ENCODE results near the gene WNT2.
"Not testable (repeated sequence)": the region's sequence is repeated elsewhere in the genome, so short reads cannot be mapped to it uniquely, and the experiment has no call there.

WNT2 gene

GRCh38 chr7:117250801-117251200, 72.1 kb downstream of the WNT2 start:
- no peak for DNase-seq (ENCODE audit: low read depth)
- H3K4me3 ChIP-seq (ENCODE audit: low read length): no peak overlapping the region
- TF ChIP-seq CTCF (IDR thresholded peaks at IDR 0.05; ENCODE audit: insufficient read depth, low read depth, low read length, missing control alignments): no peak

- no peak for TF ChIP-seq CTCF (IDR thresholded peaks at IDR 0.05; ENCODE audit: insufficient read depth, low read depth, low read length, missing control alignments)
- no peak overlapping the region for H3K4me3 ChIP-seq (ENCODE audit: low read length)
- DNase-seq (ENCODE audit: low read depth): no peak
These were observed 72.6 kb downstream of the WNT2 start for GRCh38 chr7:117250245-117250644.

DNA sequence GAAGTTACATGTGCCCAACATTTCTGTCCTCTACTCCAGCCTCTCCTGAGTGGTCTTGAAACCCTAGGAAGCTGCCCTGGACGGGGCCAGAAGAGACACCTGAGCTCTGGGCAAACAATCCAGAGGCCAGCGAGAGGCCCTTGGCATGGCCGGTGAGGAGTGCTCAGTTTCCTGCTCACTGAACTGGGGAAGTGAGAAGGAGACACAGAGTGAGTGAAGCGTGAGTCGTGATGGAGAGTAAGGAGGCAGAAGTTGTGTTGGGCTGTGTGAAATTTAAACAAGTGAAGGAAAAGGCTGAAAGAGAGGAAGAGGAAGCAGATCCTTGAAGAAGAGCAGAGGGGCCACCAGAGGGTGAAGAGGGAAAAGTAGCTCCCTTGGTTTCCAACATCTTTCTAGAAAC, 73.2 kb downstream of the WNT2 start:
- DNase-seq (ENCODE audit: low read depth): no peak
- TF ChIP-seq CTCF (IDR thresholded peaks at IDR 0.05; ENCODE audit: insufficient read depth, low read depth, low read length, missing control alignments): no peak
- no peak overlapping the region for H3K4me3 ChIP-seq (ENCODE audit: low read length)

DNA sequence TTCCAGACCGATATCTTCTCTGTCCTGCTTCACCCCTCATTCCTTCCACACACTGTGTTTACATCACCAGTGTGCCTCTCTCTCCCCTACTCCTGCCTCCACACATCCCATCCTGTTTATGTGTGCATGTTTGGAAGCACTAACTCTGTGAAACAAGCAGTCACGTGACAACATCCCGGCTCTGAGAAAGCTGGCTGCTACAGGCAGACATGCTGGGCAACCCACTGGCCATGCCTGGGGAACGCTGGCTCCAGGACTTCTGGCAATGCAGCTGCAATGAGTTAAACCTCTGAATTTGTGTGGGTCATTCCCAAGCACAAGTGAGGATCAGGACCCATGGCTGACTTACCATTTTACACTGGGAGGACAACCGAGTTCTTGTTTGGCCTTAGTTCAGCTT, 74.0 kb downstream of the WNT2 start:
- DNase-seq (ENCODE audit: low read depth): no peak
- no peak for TF ChIP-seq CTCF (IDR thresholded peaks at IDR 0.05; ENCODE audit: insufficient read depth, low read depth, low read length, missing control alignments)
- no peak overlapping the region for H3K4me3 ChIP-seq (ENCODE audit: low read length)

DNA sequence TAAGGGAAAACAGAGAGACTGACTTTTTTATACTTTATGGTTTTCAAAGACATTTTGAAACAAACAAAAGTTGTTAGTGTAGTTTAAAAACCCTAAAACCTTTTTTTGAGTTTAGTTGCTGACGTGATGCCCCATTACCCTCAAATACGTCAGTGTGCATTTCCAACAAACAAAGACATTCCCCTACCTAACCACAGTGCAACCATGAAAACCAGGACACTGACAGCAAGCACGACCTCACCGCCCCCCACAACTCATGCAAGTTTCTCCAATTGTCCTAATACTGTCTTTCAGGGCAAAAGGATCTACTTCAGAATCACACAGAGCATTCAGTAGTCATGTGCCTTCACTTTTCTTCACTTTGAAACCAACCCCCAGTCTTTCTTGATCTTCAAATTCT, 75.0 kb downstream of the WNT2 start:
- H3K4me3 ChIP-seq (ENCODE audit: low read length): no peak overlapping the region
- no peak for TF ChIP-seq CTCF (IDR thresholded peaks at IDR 0.05; ENCODE audit: insufficient read depth, low read depth, low read length, missing control alignments)
- DNase-seq (ENCODE audit: low read depth): no peak

GRCh38 chr7:117245703-117246102, 77.2 kb downstream of the WNT2 start:
- H3K4me3 ChIP-seq (ENCODE audit: low read length); DNase-seq (ENCODE audit: low read depth): not testable (repeated sequence)

DNA sequence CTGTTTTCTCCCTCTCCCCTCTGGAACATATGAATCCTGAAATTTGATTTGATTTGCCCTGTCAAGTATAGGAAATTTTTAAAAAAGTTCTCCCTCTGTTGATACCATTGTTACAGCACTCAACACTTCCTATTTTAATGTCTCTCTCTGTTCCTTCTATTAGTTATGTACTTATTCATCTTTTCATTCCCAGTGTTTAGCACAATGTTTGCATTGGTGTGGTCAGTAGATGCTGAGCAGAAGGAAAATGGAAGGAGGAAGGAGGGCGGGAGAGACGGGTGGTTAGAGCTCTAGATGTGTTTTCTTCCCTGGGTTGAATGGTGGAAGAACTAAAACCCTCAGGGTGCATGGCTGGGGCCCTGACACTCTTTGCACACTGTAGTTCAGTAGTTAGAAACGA, 79.5 kb downstream of the WNT2 start:
- no peak for TF ChIP-seq CTCF (IDR thresholded peaks at IDR 0.05; ENCODE audit: insufficient read depth, low read depth, low read length, missing control alignments)
- no peak for DNase-seq (ENCODE audit: low read depth)
- no peak overlapping the region for H3K4me3 ChIP-seq (ENCODE audit: low read length)

DNA sequence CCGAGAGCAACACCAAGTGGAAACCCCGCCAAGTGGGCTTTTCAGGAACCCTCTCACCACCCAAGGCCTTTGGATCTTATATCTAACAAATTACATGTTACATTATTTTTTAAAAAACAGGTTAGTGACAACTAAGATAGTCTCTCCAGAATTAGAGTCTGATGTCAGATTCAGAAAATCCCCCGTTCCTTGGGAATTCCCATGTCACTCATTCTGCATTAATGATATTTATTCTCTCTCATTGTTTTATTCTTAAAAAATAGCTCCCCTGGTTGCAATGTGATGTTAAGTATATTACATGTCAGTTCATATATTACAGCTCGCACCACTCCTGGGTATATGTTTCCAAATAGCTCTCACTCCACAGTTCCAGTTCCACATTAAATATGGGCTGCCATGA, 81.8 kb downstream of the WNT2 start:
- DNase-seq (ENCODE audit: low read depth): no peak
- no peak for TF ChIP-seq CTCF (IDR thresholded peaks at IDR 0.05; ENCODE audit: insufficient read depth, low read depth, low read length, missing control alignments)
- no peak overlapping the region for H3K4me3 ChIP-seq (ENCODE audit: low read length)

Measured in epithelial cell of esophagus (primary cell).